Adrenal gland (tissue), 12 donors: ENCODE measurements around the gene LSAMP. TPM values are rescaled to one million over a fixed set of nuclear protein-coding genes. Genes with fewer than 3 reads are reported as not detected.

Experiments
- DNase-seq, 7 donors: peaks; one replicate each; pipeline ENCODE4 v3.0.0-alpha.2; 2019 to 2020
- H3K27ac ChIP-seq, 5 donors: fragments of 200-600 bp; sonication (generic) in 4 of 5; 1 replicate in 3 of 5; 2 replicates in 2 of 5; pipeline versions ENCODE4 v1.5.1 to v1.8.0; 2016 to 2020; ENCODE audit warnings: mild to moderate bottlenecking in 1 of 5
- H3K27me3 ChIP-seq: fragments of 200-600 bp; 2 replicates; pipeline ENCODE4 v1.8.0; 2021
- H3K36me3 ChIP-seq, 2 donors: fragments of 200-600 bp; replicated peaks in 1 of 2; 1 replicate in 1 of 2; 2 replicates in 1 of 2; pipeline versions ENCODE4 v1.5.1 to v1.8.0; 2018 to 2022
- H3K4me1 ChIP-seq, 2 donors: fragments of 200-600 bp; replicated peaks in 1 of 2; 1 replicate in 1 of 2; 2 replicates in 1 of 2; pipeline versions ENCODE4 v1.5.1 to v1.8.0; 2018 to 2021
- H3K4me3 ChIP-seq, 4 donors: fragments of 200-600 bp; sonication (generic) in 3 of 4; one replicate each; pipeline ENCODE4 v1.5.1; 2016 to 2018
- H3K9me3 ChIP-seq, 3 donors: fragments of 200-600 bp; sonication (generic) in 1 of 3; replicated peaks in 1 of 3; 1 replicate in 2 of 3; 2 replicates in 1 of 3; pipeline versions ENCODE4 v1.5.1 to v1.8.0; 2016 to 2021
- POLR2A ChIP-seq, 2 donors: fragments of 450-650 bp; IDR thresholded peaks; one replicate each; pipeline ENCODE4 v1.6.1; 2017; ENCODE audit warnings: antibody characterized with exemption in 2 of 2, mild to moderate bottlenecking in 2 of 2, moderate library complexity in 1 of 2
- WGBS, 4 donors: extraction: QIAGEN DNeasy Blood & Tissue Kit in 2 of 4; methylation state at CpG; one replicate each; pipeline versions ENCODE4 v1.1.5 to v1.1.7; 2013 to 2017; 5-methylcytosine and 5-hydroxymethylcytosine counted together
- intact Hi-C, 2 donors: fragments of 100-400 bp; cut with DNase I; formaldehyde crosslinking; loops; one replicate each; pipeline versions ENCODE4 v1.14.1 to v1.15.0; 2022 to 2023
- polyA plus RNA-seq, 3 donors: library from polyadenylated mRNA; stranded (reverse); fragments of 200-250 nt in 2 of 3; fragments of 350-450 nt in 1 of 3; fragmentation: Illumina TruSeq in 1 of 3; extraction: RNeasy Lipid Tissue Mini Kit (QIAGEN cat#74804) in 1 of 3; gene quantifications; one replicate each; pipeline ENCODE4 v1.2.3, GENCODE V29; 2013 to 2014
- total RNA-seq, 9 donors: library from RNA; depleted of rRNA in 4 of 9; stranded (reverse); fragments of >200 nt in 4 of 9; fragments of 120-200 nt in 1 of 9; fragmentation: NEBNext Ultra II Directional in 1 of 9; extraction: Animal tissue kit (Norgen Biotek cat#: 25700) in 1 of 9; gene quantifications; one replicate each; pipeline versions ENCODE4 v1.1.0 to v1.2.4, GENCODE V29; 2013 to 2023
- TF ChIP-seq, protein P1 (sequence below), 6 experiments: fragments of 450-650 bp in 4 of 6; fragments of 200-600 bp in 2 of 6; sonication (generic) in 1 of 6; IDR thresholded peaks; 1 replicate in 5 of 6; 2 replicates in 1 of 6; pipeline versions ENCODE4 v1.5.1 to v1.8.0; 2016 to 2021; ENCODE audit warnings: antibody characterized with exemption in 6 of 6, mild to moderate bottlenecking in 2 of 6, moderate library complexity in 1 of 6
- donor health status: healthy with polysubstance abuse.
- donor health status: Bipolar disorder and iron deficiency.
- donor health status: DM: yes; HTN: yes; CAD: no.
- donor health status: DM: no; HTN: no; CAD: no.
- donor health status: DM: no; HTN: no; CAD: no.
- donor health status: DM: yes; HTN: yes; CAD: no.

The LSAMP gene
- total and polyA plus RNA-seq, 12 donors: 5.8 to 53.5 (median 24.3) TPM

DNA sequence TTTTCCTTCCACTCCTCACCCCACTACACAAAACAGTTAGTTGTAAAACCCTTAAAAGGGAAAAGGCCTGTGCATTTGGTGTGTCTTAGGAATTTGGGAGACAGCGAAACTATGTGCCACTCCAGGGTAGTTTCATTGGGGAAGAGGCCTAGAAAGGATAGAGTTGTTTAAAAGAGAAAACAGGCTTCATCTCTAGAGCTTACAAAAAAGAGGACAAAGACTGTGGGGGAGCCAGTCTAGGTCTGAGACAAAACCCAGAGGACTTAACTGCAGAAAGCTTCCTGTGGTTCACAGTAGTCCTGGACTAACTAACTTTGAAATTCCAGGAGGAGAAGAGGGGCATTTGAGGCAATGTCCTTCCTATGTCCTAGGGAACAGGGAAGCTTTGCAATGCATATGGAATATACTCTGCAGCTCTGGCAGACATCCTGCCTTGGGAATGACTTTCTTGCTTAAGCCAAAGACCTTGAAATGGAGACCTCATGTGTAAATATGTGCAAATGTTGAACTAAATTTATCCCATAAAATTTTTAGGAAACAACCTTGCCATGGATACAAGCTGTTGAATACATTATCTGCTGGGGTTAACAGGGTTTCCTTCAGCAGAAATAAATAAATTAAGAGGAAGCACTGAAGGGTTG lies 159.4 kb downstream of the LSAMP start:
- Histone ChIP-seq H3K9me3 (no peaks in the 10 kb centered on the region), H3K4me1 (no peaks in the 10 kb centered on the region), H3K27me3 (no peaks in the 10 kb centered on the region), H3K4me3 (no peak overlapping the region), H3K36me3 (no peaks in the 10 kb centered on the region), H3K27ac (no peak overlapping the region)
- no peak for TF ChIP-seq POLR2A (IDR thresholded peaks at IDR 0.05)
- TF ChIP-seq, protein P1, sequence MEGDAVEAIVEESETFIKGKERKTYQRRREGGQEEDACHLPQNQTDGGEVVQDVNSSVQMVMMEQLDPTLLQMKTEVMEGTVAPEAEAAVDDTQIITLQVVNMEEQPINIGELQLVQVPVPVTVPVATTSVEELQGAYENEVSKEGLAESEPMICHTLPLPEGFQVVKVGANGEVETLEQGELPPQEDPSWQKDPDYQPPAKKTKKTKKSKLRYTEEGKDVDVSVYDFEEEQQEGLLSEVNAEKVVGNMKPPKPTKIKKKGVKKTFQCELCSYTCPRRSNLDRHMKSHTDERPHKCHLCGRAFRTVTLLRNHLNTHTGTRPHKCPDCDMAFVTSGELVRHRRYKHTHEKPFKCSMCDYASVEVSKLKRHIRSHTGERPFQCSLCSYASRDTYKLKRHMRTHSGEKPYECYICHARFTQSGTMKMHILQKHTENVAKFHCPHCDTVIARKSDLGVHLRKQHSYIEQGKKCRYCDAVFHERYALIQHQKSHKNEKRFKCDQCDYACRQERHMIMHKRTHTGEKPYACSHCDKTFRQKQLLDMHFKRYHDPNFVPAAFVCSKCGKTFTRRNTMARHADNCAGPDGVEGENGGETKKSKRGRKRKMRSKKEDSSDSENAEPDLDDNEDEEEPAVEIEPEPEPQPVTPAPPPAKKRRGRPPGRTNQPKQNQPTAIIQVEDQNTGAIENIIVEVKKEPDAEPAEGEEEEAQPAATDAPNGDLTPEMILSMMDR (IDR thresholded peaks at IDR 0.05): no peak
- 70 to 97% (median 94%) methylated on average over 1 of the region's 1 CpG for WGBS, 4 donors
- intact Hi-C loops: no loop called here
- DNase-seq: no peak

DNA sequence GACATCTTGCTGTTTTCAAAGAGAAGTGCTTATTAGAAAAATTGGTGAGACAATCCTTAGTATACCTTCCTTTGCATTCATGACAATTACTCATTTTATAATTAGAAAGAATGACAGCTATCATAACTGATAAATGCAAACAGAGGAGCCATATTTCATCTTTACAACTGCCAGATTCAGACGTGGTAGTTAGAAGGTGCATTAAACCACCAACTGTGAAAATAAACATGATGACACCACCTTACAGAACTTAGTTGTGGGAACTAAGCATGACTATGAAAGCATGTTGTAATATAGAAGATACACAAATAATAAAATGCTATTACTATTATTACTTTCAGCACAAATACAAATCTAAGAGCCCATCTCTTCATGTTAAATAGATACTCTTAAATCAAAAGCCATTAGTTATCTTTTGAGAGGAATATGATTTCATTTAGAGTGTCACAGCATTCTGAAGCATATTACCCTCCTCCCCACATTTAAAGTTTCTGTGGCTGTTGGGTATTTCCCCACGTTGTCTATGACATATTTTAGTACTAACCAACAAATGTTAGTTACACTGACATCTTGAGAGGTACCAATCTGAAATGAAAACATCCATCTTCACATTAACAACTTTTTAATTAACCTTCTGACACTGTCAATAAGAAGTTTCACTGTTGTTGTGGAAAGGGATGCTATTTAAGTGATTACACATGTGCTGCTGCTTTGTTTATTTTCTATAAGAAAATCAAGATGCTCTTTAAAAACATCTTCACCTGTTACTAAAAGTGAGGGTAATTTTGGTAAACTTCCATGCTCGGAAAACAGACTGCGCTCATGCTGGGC lies 163.8 kb downstream of the LSAMP start:
- 71 to 80% (median 78%) methylated on average over 4 of the region's 4 CpGs for WGBS, 4 donors
- Histone ChIP-seq H3K4me3 (no peak overlapping the region), H3K27ac (no peak overlapping the region), H3K27me3 (no peaks in the 10 kb centered on the region), H3K9me3 (no peaks in the 10 kb centered on the region), H3K36me3 (no peaks in the 10 kb centered on the region), H3K4me1 (no peaks in the 10 kb centered on the region)
- DNase-seq: no peak
- intact Hi-C loops: no loop called here
- no peak for TF ChIP-seq POLR2A (IDR thresholded peaks at IDR 0.05)
- TF ChIP-seq, protein P1 (IDR thresholded peaks at IDR 0.05): no peak

DNA sequence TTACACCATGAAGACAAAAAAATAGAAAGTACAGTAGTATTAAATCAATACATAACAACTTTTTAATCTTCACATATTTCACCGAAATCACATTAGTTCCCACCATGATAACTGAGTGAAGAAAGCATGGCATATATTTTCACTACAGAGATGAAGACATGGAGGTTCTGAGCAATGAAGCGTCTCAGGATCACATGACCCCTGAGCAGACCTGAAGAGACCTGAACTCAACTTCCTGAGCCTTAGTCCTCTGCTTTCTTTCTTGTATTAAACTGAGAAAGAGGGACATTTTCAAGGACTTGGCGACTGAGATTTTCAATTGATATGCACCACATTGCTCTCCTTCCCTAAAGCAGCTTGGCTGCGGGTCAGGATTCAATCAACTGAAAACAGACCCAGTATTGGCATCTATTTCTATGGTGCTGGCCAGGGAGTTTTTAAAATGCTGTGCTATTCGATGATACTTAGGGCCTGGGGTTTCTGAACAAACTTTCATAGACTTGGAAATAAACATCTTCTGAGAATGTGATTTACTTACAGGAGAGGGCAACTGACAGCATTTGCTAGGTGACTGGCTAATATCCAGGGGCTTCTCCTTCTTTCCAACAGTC lies 165.1 kb downstream of the LSAMP start:
- no peak for DNase-seq
- Histone ChIP-seq H3K4me3 (no peak overlapping the region), H3K36me3 (no peaks in the 10 kb centered on the region), H3K9me3 (no peaks in the 10 kb centered on the region), H3K27ac (no peak overlapping the region), H3K27me3 (no peaks in the 10 kb centered on the region), H3K4me1 (no peaks in the 10 kb centered on the region)
- no peak for TF ChIP-seq POLR2A (IDR thresholded peaks at IDR 0.05)
- TF ChIP-seq, protein P1 (IDR thresholded peaks at IDR 0.05): no peak
- whole genome bisulfite sequencing, 4 donors: 82 to 91% (median 89%) methylated on average over 5 of the region's 5 CpGs
- intact Hi-C loops: no loop called here

DNA sequence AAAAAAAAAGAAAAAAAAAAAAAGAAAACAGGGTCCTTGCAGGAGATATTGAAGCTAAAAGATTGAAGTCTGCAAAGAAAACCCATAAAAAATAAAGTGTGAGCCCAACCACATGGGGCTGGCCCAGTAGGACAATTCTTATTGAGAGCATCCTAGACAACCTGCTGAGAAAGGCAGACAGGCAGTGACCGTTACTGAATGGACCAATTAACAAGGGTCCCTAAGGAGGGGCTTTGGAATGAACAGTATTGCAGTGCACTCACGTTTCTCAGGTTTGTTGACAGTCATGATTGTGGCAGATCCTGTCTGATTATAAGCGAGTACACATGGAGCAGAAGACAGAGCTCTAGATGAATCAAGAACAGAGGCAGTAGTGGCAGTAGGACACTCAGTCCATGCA lies 168.6 kb downstream of the LSAMP start:
- no peak overlapping the region for H3K4me3 ChIP-seq
- H3K36me3 ChIP-seq: no peaks in the 10 kb centered on the region
- TF ChIP-seq, protein P1 (IDR thresholded peaks at IDR 0.05): no peak
- TF ChIP-seq POLR2A (IDR thresholded peaks at IDR 0.05): no peak
- H3K27me3 ChIP-seq: no peaks in the 10 kb centered on the region
- H3K27ac ChIP-seq: no peak overlapping the region
- WGBS, 4 donors: 77 to 84% (median 81%) methylated on average over 3 of the region's 3 CpGs
- no peaks in the 10 kb centered on the region for H3K9me3 ChIP-seq
- intact Hi-C loops: no loop called here
- no peak for DNase-seq
- H3K4me1 ChIP-seq: peaks cover 7 to 8% of the 10 kb centered on the region in 2 donors
